LHCN-M2 (cell line): ENCODE results near the gene HPS4. TPM values are rescaled to one million over a fixed set of nuclear protein-coding genes. Genes with fewer than 3 reads are reported as not detected.

Experiments
- DNase-seq: peaks from one replicate; pipeline ENCODE4 v3.0.0-alpha.2; 2012; ENCODE audit warnings: low read depth
- total RNA-seq: library from RNA; depleted of rRNA; stranded (reverse); fragments of >200 nt; gene quantifications from 2 replicates; pipeline ENCODE4 v1.2.3, GENCODE V29; 2014

Gene HPS4
- total RNA-seq, 1 experiment from 2014 or later = 42.3 TPM

DNA sequence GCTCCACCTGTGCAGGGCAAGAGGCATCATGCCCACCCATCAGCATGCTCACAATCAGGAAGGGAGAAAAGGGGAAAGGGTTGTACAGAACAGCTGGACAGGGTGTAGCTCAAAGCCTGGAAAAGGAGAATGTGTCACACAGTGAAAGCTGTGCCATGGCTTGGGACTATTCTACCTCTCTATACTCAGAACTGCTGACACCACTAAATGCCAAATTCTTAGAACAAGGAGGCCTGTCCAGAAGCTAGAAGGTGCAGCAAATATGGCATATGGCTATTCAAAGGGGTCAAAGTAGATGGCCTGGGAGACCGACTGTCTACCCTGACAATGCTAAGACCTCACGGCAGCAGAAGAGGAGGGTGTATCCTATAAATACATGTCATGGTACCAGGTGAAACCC lies 12.8 kb downstream of the HPS4 start:
- no peak for DNase-seq

DNA sequence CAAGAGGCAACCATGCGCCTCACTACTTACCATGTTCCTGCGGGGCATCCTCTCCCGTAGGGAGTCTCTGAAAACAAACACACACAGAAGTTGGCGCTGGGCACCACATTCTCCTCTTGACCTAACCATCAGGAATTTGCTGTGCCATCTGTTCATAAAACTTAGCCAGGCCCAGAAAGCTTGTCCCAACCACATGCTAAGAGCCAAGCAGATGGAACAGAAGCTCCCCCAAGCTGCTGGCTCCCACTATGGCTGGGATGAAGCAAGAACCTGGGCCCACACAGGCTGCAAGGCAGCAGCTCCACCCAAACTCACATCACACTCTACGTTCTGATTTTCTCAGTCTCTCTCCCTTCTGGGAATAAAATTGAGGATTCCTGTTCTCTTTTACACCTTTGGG lies 17.4 kb downstream of the HPS4 start:
- DNase-seq = peak; percentile 26

DNA sequence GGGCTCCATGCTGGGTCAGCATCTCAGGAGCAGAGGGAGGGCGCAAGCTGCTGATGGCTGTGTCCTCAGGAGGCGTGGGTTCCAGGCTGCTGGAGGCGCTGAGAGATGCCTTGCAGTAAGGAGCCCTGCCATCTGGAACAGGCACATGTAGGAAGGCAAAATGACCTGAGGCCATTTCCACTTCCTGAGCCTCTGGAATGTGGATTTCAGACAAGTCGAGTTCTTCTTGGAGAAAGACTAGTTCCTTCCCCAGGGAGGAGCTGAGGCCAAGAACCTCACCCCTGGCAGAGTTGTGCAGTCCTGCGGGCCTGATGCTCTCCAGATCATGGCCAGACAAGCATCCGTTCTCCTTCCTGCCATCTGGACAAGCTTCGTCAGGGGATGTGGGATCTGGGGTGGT lies 19.3 kb downstream of the HPS4 start:
- DNase-seq = no peak

DNA sequence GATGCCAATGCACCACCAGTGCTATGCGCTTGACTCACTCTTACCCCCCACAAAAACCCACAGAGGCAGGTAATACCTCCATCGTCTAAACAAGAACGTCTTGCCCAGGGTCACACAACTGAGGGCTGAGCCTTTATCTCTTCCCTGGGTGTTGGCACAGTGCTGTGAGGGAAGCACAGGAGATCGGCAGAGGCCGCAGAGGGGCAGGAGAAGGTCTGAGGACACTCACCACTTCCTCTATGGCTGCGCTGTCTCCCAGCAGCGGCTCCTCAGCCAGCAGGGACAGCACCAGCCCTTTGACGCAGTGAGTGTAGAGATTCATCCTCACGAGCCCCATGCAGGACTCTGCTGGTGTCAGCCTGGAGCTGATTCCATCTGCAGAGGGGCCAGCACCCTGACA lies 19.9 kb downstream of the HPS4 start:
- DNase-seq = no peak

DNA sequence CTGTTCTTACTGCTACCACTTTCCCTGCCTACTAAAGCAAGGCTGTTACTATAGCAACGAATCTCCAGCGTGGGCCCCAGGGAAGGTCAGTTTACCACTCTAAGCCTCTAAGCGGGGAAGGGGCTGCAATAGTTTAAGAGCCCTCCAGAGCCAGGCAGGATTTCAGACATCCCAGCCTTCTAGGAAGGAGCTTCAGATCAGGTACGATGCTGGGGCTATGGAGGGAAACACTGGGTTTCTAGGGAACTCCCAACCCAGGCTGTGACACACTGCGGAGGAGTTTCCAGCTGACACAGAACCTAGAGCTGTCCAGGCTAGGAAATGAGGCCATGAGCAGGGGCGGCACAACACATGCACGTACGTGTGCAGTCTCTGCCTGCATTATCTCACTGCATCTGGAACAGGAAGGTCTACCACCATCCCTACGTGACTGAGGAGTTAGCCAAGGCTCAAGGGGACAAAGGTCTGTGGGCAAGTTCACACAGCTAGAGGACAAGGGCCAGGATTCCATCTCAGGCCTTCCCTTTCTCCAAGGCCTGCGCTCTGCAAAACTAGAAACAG lies 20.4 kb downstream of the HPS4 start:
- DNase-seq = no peak

DNA sequence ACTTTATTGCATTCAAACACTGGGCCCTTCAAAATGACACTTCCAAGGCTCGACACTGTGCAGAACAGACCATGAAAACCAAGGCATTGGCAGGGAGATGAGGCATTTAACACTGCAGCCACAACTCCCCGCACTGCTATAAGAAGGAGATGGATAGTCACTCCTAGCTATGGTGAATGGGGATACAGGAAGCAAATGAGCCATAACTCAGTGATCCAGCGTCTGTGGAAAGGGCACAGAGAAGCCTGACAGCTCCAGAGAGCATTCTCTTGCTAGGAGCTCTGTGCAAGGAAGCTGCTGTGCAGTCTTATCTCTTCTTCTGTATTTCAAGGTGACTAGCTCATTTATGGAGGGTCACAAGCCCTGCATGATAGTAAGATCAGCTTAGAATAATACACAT lies 20.9 kb downstream of the HPS4 start:
- no peak for DNase-seq

DNA sequence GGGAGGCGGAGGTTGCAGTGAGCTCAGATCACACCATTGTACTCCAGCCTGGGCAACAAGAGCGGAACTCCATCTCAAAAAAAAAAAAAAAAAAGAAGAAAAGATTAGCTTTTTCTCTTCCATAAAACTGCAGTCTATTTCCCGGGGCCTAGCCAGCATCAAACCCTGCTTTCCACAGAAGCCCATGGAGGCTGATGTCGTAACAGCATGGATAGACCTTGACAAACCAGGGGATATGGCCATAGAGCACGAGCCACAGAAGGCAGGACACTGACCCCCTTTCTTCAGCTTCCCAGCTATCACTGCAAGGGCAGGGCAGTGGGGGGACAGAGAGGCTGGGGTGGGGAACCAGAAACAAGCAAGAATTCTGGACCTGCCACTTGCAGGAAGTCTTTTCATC lies 21.5 kb downstream of the HPS4 start:
- no peak for DNase-seq

DNA sequence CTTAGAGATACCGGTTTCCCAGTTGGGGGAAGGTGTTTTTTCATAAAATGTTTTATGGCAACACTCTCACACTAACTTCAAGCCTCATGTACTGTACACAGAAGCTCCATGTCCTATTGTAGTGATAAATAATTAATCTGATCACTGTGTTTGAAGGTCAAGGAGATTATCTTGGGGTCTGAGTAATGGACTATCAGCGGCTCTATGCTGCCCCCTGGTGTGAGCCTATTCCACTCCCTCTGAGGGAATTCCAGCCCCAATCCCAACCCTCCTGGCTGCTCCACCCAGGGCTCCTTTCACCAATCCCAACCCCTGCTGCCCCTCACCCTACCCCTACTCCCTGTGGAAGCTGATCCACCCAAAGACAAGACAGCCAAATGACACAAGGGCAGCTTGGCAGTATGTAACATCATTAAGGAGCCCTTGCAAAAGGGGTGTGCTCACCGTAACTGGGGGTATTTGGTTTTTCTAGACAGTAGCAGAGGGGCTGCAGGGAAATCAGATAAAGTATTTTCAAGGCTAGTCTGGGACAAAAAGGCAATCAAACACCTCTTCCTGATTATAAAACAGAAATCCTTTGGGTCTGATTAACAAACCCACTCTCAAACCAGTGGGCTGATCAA lies 22.3 kb downstream of the HPS4 start:
- peak; percentile 36 for DNase-seq

DNA sequence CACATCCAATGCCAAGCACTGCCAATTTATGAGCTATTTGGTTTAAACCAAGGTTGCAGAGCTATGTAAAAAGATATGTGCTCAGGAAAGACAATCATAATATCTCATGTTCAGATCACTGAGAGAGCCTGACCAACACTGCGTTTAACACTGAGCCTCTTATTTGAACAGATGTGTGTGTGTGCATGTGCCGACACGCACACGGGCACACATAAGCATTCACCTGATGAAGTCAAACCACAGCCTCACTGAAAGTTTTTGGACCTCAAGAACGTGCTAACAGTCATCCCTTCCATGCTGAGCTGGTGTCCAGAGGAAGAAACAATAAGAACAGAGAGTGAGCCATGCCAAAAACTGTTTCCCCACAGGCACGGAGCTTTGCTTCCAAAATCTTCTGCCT lies 23.4 kb downstream of the HPS4 start:
- DNase-seq = no peak

DNA sequence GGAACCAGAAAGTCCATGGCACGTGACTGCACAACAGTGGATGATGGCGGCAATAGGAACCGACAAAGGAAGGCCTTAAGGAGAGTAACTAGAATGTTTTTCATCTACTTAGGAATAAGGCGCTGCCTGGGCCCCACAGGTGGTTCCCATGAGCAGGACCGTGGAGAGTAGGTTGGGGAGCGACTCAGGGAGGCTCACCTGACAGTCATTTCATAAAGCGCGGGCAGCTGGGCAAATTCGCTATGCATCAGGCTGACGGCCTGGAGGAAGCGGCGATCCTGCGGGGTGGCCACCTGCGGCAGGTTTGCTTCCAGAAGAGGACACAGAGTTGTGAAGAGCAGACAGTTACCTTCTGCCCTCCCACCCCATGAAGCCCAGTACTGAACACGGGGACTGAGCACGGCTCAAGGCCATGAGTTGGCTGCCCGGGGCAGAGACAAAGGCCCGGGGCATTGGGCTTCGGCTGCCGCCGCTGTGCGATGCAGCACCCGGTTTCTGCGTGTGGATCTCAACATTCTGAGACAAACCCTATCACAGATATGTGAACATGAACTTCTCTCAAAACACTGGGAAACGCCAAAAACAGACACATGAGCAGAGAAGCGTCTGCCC lies 25.8 kb downstream of the HPS4 start:
- DNase-seq = no peak

DNA sequence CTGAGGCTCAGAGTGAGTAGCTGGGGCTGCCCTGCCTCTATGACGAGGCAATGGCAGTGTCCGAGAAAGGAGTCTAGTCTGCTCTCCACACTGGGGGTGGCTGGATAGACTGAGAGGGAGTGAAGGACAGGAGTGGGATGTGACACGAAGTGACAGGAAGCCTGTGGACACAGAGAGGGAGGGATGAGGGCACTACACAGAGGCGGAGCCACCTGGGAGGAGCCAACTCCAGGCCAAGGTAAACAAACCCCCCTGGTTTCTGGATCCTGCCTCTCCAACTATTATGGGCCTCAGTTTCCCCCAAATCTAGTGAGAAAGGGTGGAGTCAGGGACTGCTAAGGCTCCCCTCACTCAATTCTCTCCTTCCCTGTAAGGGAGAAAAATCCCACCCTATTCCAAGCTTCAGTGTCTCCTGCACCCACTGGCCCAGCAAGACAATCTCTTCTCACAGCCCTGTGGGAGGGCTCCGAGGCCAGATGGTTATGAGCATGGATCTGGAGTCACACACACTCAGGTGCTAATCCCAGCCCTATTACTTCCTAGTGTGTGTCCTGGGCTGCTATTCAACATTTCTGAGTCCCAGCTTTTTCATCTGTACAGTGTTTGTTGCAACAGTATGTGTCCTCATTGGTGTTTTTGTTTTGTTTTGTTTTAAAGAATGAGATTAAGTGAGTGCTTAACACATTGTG lies 29.6 kb downstream of the HPS4 start:
- DNase-seq = no peak

DNA sequence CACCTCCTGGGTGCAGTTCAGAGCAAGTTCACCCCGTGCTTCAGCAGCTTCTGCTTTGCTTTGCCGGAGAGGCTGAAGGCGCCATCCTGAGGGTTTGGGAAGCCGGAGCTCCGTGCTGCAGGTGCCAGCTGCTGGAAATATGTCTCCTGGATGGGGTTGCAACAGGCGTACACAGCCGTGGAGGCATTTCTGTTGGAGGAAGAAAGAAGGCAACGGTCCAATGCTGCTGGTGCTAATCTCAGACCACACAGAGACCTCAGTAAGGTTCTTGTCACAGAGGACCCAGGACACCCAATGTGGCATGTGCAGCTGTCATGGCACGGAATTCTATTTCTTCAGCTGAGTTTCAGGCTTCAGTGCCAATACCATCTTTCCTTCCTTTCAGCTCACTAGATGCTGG lies 30.4 kb downstream of the HPS4 start:
- DNase-seq = no peak

DNA sequence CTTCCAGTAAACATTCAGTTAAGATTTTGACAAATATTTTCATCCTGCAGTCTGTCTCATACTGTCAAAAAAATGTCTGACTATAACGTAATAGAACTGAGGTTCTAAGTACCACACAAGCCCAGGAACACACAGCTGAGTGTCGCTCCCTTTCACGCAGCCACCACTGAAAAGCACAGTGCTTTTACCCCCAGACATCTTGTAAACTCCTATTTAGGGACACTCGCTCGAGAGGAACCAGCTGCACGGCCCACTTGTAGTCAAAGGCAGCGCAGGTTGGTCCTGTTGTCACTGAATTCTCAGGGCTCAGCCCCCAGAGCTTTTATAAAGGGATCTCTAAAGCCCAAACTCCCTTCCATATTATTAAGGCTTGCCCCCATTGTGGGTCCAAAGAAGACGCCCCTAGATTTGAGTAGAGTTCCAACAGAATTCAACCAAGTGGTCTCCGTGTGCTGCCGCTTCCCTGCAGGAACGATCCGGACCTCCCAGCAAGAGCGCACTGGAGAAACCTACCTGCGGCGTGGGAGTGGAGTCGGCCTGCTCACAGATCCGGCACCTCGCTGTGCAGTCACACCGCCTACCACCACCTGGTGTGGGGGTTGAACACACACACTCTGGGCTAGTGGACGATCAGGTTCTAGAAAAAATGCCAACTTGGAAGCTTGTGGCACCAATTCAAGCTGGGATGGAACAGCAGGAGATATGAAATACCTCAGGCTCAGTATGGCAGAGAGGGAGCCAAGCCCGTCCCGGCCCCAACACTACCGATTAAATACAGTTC lies 31.2 kb downstream of the HPS4 start:
- DNase-seq = no peak

DNA sequence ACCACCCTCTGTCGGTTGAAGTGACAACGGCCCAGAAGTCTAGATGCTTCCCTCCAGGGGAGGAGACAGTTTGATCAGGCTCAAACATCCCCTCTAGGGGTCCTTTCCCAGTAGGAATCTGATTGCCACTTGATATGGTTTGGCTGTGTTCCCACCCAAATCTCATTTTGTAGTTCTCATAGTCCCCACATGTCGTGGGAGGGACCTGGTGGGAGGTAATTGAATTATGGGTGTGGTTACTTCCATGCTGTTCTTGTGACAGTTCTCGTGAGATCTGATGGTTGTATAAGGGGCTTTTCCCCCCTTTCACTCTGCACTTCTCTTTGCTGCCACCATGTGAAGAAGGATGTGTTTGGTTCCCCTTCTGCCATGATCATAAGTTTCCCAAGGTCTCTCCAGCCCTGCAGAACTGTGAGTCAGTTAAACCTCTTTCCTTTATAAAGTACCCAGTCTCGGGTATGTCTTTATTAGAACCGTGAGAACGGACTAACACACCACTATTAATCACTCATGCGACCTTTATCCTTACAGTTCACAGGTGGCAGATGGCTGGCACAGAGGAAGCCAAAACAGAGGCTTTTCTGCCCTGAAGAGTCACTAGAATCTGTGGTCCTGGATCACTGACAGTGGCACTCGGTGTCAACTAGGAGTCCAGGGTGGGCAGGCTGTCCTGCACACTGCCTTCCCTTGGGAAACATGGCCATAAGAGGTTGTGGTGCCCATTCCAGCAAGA lies 33.0 kb downstream of the HPS4 start:
- DNase-seq = no peak

DNA sequence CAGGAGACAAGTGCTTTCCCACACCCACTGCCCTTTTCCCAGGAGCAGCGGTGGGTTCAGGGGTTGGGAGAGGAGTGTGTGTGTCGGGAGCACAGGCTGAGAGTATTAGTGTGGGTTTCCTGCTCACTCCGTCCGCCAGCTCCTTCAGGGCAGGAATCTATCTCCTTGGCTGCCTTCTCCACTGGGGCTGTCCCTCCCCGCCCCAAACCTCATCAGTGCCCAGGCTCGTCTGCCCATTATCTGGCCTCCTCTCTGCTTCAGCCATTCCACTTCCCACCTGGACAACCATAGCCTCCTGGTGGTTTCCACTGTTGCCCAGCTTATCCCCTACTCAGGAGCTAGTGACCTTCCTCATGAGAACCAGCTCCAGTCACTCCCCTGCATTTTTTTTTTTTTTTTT lies 34.6 kb downstream of the HPS4 start:
- no peak for DNase-seq

DNA sequence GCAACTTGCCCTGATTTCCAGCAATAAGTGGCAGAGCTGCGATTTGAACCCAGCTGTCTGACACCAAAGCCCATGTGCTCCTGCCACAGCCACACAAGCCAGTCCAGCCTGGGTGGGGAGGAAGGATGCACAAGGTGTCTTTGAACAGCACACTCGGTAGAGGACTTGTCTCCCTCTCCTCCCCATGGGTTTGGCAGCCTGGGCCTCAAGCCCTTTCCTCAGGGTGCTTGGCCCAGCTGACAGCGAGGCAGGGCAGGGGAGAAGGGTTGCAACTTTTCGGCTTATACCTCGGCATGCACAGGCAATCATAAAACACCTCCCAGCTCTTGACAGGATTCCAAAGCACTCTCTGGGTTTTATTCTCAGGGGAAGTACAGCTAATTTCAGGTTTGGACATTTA lies 35.2 kb downstream of the HPS4 start:
- no peak for DNase-seq

DNA sequence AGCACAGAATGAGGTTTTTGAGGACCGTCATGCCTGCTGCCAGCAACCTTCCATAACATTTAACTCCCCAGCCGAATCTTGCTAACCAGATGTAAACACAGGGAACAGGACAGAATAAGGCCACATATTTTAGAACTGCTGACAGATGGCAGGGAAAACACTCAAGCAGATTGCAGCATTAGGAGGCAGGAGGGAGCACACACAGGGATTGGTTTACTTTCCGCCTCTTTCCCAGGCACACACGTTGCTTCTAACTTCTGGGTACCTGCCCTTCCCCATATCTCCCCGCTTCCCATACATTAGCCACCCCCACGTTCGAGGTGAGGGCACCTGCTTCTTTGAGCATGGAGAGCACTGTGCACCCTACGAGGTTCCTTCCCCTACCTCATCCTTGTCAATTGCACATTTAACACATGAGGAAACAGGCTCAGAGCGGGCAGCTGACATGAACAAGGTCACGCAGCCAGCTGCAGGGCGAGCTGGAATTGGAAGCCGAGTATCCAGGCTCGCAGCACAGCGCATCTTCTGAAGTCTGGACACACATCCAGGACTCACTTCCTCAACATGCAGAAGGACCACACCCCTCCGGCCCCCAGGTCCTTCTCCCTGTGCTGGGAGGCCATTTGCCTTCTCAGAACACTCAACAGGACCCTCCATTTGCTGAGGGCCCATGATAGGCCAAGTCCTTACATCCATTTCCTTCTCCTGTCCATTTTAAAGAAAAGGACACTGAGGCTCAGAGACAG lies 35.8 kb downstream of the HPS4 start:
- no peak for DNase-seq

DNA sequence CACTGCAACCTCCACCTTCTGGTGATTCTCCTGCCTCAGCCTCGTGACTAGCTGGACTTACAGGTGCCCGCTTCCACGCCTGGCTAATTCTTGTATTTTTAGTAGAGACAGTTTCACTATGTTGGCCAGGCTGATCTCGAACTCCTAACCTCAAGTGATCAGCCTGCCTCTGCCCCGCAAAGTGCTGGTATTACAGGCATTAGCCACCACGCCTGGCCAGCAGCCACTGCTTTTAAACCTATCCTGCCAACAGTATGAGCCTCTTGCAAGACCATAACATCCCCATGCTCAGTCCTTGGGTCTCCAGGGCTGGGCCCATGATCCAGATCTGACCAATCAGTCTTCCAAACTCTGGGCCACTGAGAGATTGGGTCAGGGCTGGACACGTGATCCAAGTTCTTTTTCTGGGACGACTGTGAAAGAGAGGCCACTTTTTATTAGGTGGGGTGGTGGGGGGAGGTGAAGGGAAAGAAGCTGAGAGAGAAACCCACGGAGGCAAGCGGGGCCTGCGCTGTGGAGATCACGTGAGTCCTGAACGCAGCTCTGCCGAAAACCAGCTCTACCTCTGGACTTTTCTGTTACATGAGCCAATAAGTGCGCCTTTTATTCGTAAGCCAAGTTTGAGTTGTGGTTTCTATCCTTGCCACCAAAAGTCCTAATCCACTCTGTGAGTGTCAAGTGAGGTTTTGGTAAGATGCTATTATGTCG lies 36.6 kb downstream of the HPS4 start:
- DNase-seq = no peak

DNA sequence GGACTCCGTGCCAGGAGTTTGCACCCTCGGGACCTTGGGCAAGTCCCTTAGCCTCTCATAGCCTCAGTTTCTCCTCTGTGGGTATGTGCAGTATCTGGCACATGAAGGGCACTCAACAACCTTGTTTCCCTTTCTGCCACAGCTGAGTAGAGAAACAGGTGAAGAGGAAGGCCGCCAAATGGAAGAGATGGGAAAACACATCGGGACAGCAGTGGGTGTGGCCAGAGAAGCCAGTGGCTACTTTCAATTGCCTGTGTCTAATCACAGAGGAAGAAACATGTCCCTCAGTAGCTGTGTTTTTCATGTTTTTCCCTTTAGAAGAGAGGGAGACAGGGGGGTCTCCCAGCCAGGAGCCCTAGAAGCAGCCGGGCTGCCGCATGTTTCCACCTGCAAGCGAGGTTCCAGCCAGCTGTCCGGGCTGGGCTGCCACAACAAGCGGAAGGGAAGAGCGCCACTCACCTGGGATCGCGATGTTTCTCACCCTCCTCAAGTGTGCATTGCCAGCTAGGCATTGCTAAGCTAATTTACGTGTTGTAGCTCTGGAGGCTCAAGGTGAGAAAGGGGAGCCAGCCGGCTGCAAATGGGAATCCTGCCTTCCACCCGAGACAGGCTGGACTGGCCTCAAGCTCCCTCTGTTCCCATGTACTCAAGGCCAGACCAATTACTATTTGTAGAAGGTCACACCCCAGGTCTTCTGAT lies 37.9 kb downstream of the HPS4 start:
- no peak for DNase-seq
